ENCODE measurements around the gene HOXA9.

- TF ChIP-seq MAX (IDR thresholded peaks at IDR 0.05), result no peak
- TF ChIP-seq, protein P1, sequence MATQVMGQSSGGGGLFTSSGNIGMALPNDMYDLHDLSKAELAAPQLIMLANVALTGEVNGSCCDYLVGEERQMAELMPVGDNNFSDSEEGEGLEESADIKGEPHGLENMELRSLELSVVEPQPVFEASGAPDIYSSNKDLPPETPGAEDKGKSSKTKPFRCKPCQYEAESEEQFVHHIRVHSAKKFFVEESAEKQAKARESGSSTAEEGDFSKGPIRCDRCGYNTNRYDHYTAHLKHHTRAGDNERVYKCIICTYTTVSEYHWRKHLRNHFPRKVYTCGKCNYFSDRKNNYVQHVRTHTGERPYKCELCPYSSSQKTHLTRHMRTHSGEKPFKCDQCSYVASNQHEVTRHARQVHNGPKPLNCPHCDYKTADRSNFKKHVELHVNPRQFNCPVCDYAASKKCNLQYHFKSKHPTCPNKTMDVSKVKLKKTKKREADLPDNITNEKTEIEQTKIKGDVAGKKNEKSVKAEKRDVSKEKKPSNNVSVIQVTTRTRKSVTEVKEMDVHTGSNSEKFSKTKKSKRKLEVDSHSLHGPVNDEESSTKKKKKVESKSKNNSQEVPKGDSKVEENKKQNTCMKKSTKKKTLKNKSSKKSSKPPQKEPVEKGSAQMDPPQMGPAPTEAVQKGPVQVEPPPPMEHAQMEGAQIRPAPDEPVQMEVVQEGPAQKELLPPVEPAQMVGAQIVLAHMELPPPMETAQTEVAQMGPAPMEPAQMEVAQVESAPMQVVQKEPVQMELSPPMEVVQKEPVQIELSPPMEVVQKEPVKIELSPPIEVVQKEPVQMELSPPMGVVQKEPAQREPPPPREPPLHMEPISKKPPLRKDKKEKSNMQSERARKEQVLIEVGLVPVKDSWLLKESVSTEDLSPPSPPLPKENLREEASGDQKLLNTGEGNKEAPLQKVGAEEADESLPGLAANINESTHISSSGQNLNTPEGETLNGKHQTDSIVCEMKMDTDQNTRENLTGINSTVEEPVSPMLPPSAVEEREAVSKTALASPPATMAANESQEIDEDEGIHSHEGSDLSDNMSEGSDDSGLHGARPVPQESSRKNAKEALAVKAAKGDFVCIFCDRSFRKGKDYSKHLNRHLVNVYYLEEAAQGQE (IDR thresholded peaks at IDR 0.05), result no peak
- TF ChIP-seq, protein P2, sequence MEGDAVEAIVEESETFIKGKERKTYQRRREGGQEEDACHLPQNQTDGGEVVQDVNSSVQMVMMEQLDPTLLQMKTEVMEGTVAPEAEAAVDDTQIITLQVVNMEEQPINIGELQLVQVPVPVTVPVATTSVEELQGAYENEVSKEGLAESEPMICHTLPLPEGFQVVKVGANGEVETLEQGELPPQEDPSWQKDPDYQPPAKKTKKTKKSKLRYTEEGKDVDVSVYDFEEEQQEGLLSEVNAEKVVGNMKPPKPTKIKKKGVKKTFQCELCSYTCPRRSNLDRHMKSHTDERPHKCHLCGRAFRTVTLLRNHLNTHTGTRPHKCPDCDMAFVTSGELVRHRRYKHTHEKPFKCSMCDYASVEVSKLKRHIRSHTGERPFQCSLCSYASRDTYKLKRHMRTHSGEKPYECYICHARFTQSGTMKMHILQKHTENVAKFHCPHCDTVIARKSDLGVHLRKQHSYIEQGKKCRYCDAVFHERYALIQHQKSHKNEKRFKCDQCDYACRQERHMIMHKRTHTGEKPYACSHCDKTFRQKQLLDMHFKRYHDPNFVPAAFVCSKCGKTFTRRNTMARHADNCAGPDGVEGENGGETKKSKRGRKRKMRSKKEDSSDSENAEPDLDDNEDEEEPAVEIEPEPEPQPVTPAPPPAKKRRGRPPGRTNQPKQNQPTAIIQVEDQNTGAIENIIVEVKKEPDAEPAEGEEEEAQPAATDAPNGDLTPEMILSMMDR (IDR thresholded peaks at IDR 0.05; ENCODE audit: low read depth, low read length, missing input control), result peak; percentile 67
Measured at GRCh38 chr7:27150568-27151340, 14.6 kb downstream of the HOXA9 start.
